KMS-11 (cell line): ENCODE data around the gene RIN3.

Source experiments
- H2AFZ ChIP-seq: fragments of 200-600 bp; sonication (generic); 2 replicates; pipeline ENCODE4 v1.6.1; 2016; ENCODE audit warnings: antibody characterized with exemption, mixed run types, low read depth
- H3K27ac ChIP-seq: fragments of 200-600 bp; sonication (generic); 2 replicates; pipeline ENCODE4 v1.6.1; 2016; ENCODE audit warnings: mild to moderate bottlenecking, mixed run types
- H3K27me3 ChIP-seq: fragments of 200-600 bp; sonication (generic); 2 replicates; pipeline ENCODE4 v1.6.1; 2017; ENCODE audit warnings: mild to moderate bottlenecking, low read depth, mixed run types, moderate library complexity; ENCODE audit not compliant: insufficient read depth
- H3K36me3 ChIP-seq: fragments of 200-600 bp; sonication (generic); 2 replicates; pipeline ENCODE4 v1.6.1; 2017; ENCODE audit warnings: mild to moderate bottlenecking, mixed run types; ENCODE audit not compliant: insufficient read depth
- H3K4me1 ChIP-seq: fragments of 200-600 bp; sonication (generic); 2 replicates; pipeline ENCODE4 v1.6.1; 2016; ENCODE audit warnings: mild to moderate bottlenecking, low read depth, mixed run types; ENCODE audit not compliant: poor library complexity, severe bottlenecking
- H3K4me2 ChIP-seq: fragments of 200-600 bp; sonication (generic); 2 replicates; pipeline ENCODE4 v1.7.0; 2016; ENCODE audit warnings: mild to moderate bottlenecking, mixed run types
- H3K4me3 ChIP-seq: fragments of 200-600 bp; sonication (generic); IDR thresholded peaks from 2 replicates; pipeline ENCODE4 v1.6.1; 2017; ENCODE audit warnings: low read depth, low read length, mixed read lengths; ENCODE audit not compliant: insufficient read depth
- H3K79me2 ChIP-seq: fragments of 200-600 bp; sonication (generic); 2 replicates; pipeline ENCODE4 v1.6.1; 2016; ENCODE audit warnings: low read depth, mixed run types; ENCODE audit not compliant: insufficient read depth
- H3K9ac ChIP-seq: fragments of 200-600 bp; sonication (generic); 2 replicates; pipeline ENCODE4 v1.6.1; 2016; ENCODE audit warnings: mild to moderate bottlenecking, mixed run types
- H4K20me1 ChIP-seq: fragments of 200-600 bp; sonication (generic); 2 replicates; pipeline ENCODE4 v1.6.1; 2016; ENCODE audit warnings: mild to moderate bottlenecking, mixed run types; ENCODE audit not compliant: insufficient read depth
- CTCF ChIP-seq: fragments of 200-600 bp; sonication (generic); conservative IDR thresholded peaks from 2 replicates; pipeline ENCODE4 v1.6.1; 2017; ENCODE audit warnings: low read depth, mild to moderate bottlenecking, antibody characterized with exemption, low read length, moderate library complexity, mixed read lengths

Gene RIN3

GRCh38 chr14:92670643-92671366, 157.2 kb downstream of the RIN3 start:
- Histone ChIP-seq H3K79me2 (no peaks in the 10 kb centered on the region), H3K4me2 (no peak overlapping the region)

GRCh38 chr14:92673601-92674150, 160.1 kb downstream of the RIN3 start:
- H3K4me1 ChIP-seq, result no peaks in the 10 kb centered on the region
- H3K36me3 ChIP-seq, result no peaks in the 10 kb centered on the region
- H3K27ac ChIP-seq, result no peak overlapping the region
- H3K27me3 ChIP-seq, result no peaks in the 10 kb centered on the region
- H3K4me3 ChIP-seq, result no peak overlapping the region
- TF ChIP-seq CTCF, result no peak
- H3K79me2 ChIP-seq, result no peaks in the 10 kb centered on the region
- no peak overlapping the region for H2AFZ ChIP-seq
- H4K20me1 ChIP-seq, result no peaks in the 10 kb centered on the region
- no peak overlapping the region for H3K4me2 ChIP-seq
- no peak overlapping the region for H3K9ac ChIP-seq

More at GRCh38 chr14:92670643-92671366, 157.2 kb downstream of the RIN3 start:
- H3K9ac ChIP-seq, result no peak overlapping the region
- H3K4me3 ChIP-seq, result no peak overlapping the region
- no peak overlapping the region for H2AFZ ChIP-seq
- H4K20me1 ChIP-seq, result no peaks in the 10 kb centered on the region
- no peaks in the 10 kb centered on the region for H3K4me1 ChIP-seq
- H3K36me3 ChIP-seq, result no peaks in the 10 kb centered on the region
- H3K27ac ChIP-seq, result no peak overlapping the region
- TF ChIP-seq CTCF, result no peak
- H3K27me3 ChIP-seq, result no peaks in the 10 kb centered on the region

- H3K79me2 ChIP-seq, result no peaks in the 10 kb centered on the region
- no peak overlapping the region for H3K4me2 ChIP-seq
- H3K4me3 ChIP-seq, result no peak overlapping the region
- no peaks in the 10 kb centered on the region for H3K4me1 ChIP-seq
- H3K9ac ChIP-seq, result no peak overlapping the region
- H3K27ac ChIP-seq, result no peak overlapping the region
- TF ChIP-seq CTCF, result no peak
- H3K36me3 ChIP-seq, result no peaks in the 10 kb centered on the region
- no peaks in the 10 kb centered on the region for H3K27me3 ChIP-seq
- H4K20me1 ChIP-seq, result no peaks in the 10 kb centered on the region
- H2AFZ ChIP-seq, result no peak overlapping the region
These were observed 161.8 kb downstream of the RIN3 start for GRCh38 chr14:92675421-92675820.

GRCh38 chr14:92675976-92676375, 162.4 kb downstream of the RIN3 start:
- Histone ChIP-seq H2AFZ (no peak overlapping the region), H4K20me1 (no peaks in the 10 kb centered on the region), H3K9ac (no peak overlapping the region), H3K27ac (no peak overlapping the region), H3K79me2 (no peaks in the 10 kb centered on the region), H3K36me3 (no peaks in the 10 kb centered on the region), H3K4me3 (no peak overlapping the region), H3K27me3 (no peaks in the 10 kb centered on the region), H3K4me2 (no peak overlapping the region), H3K4me1 (peaks cover 2% of the 10 kb centered on the region)
- no peak for TF ChIP-seq CTCF
